Activated CD4-positive, alpha-beta T cell treated with anti-CD3 and anti-CD28 coated beads for 1 hour (primary cell): ENCODE data around the gene ATAD1.
"Not testable (repeated sequence)": the region's sequence is repeated elsewhere in the genome, so short reads cannot be mapped to it uniquely, and the experiment has no call there.

ENCODE experiments used
- DNase-seq: peaks from one replicate; pipeline ENCODE4 v3.0.0-alpha.2; 2020

The ATAD1 gene

GRCh38 chr10:87817609-87818504 lies at the start of gene ATAD1:
Gene ATAD1 (minus strand): TSS chr10:87818226. CDS start chr10:87814599, 3,627 bp downstream.
- peak; percentile 83 for DNase-seq

- no peak for DNase-seq
Observed at GRCh38 chr10:87867453-87867852, 49.4 kb upstream of the ATAD1 start.

- no peak for DNase-seq
Observed at GRCh38 chr10:87866412-87866974, 48.5 kb upstream of the ATAD1 start.

GRCh38 chr10:87865241-87865881 lies 47.3 kb upstream of the ATAD1 start:
- DNase-seq: no peak

GRCh38 chr10:87864496-87865059 lies 46.6 kb upstream of the ATAD1 start:
- DNase-seq: no peak

- DNase-seq: peak; percentile 10
Observed at GRCh38 chr10:87863951-87864495, 46.0 kb upstream of the ATAD1 start.

- peak; percentile 73 for DNase-seq
Observed at GRCh38 chr10:87863053-87863943, 45.3 kb upstream of the ATAD1 start, which contains the start of the genes KLLN and PTEN. Gene KLLN (minus strand): TSS chr10:87863533. CDS start chr10:87862487, 1,046 bp downstream. Gene PTEN (plus strand): TSS chr10:87863625. CDS start chr10:87864470, 845 bp downstream.

- no peak for DNase-seq
Observed at GRCh38 chr10:87862679-87863052, 44.6 kb upstream of the ATAD1 start.

- DNase-seq: peak; percentile 89
Observed at GRCh38 chr10:87861953-87862678, 44.1 kb upstream of the ATAD1 start.

GRCh38 chr10:87861566-87861952 lies 43.5 kb upstream of the ATAD1 start:
- no peak for DNase-seq

GRCh38 chr10:87860816-87861403 lies 42.9 kb upstream of the ATAD1 start:
- DNase-seq: no peak

GRCh38 chr10:87860156-87860795 lies 42.2 kb upstream of the ATAD1 start:
- DNase-seq: peak; percentile 10

GRCh38 chr10:87855665-87856064 lies 37.6 kb upstream of the ATAD1 start:
- not testable (repeated sequence) for DNase-seq

GRCh38 chr10:87855247-87855646 lies 37.2 kb upstream of the ATAD1 start:
- DNase-seq: not testable (repeated sequence)

- no peak for DNase-seq
Observed at GRCh38 chr10:87852089-87852488, 34.1 kb upstream of the ATAD1 start.

GRCh38 chr10:87850742-87851205 lies 32.7 kb upstream of the ATAD1 start:
- DNase-seq: peak; percentile 15

- DNase-seq: no peak
Observed at GRCh38 chr10:87849001-87849400, 31.0 kb upstream of the ATAD1 start.

- DNase-seq: no peak
Observed at GRCh38 chr10:87847550-87847949, 29.5 kb upstream of the ATAD1 start.

GRCh38 chr10:87846711-87847110 lies 28.7 kb upstream of the ATAD1 start:
- DNase-seq: not testable (repeated sequence)

GRCh38 chr10:87846023-87846422 lies 28.0 kb upstream of the ATAD1 start:
- DNase-seq: no peak
